Ovary (tissue), 3 donors: ENCODE measurements around the gene SLAMF7.

ENCODE experiments used
- EP300 ChIP-seq: sonication (generic); formaldehyde crosslinking; IDR thresholded peaks from one replicate; pipeline ENCODE4 v1.6.1; 2017; ENCODE audit warnings: antibody characterized with exemption
- POLR2A ChIP-seq: fragments of 450-650 bp; IDR thresholded peaks from one replicate; pipeline ENCODE4 v1.6.1; 2017; ENCODE audit warnings: antibody characterized with exemption, mild to moderate bottlenecking, moderate library complexity
- TF ChIP-seq, protein P1 (sequence below), 3 donors: fragments of 450-650 bp in 2 of 3; fragments of 200-600 bp in 1 of 3; IDR thresholded peaks; one replicate each; pipeline versions ENCODE4 v1.5.1 to v1.8.0; 2016 to 2022; ENCODE audit warnings: antibody characterized with exemption in 3 of 3, mild to moderate bottlenecking in 1 of 3
- donor health status: DM: no; HTN: no; CAD: no.

DNA sequence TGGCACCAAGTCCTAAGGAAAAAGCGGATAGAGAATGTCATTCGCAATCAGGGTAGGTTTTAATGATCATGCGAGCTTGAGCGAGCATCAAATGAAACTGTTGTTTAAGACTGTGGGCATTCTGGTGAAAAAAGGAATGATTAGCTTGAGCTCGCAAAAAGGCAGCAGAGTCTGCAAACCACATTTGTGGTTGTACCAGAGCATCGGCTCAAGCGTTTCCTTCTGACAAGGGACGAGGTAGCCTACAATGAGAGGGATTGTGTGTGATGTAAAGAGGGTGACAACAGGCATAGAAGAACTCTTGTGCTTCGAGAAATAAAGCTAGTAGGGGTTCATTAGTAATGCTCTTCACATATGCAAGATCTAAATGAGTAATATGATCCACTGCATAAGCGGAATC, 16.3 kb upstream of the SLAMF7 start:
- TF ChIP-seq POLR2A: no peak
- no peak for TF ChIP-seq EP300
- TF ChIP-seq, protein P1, sequence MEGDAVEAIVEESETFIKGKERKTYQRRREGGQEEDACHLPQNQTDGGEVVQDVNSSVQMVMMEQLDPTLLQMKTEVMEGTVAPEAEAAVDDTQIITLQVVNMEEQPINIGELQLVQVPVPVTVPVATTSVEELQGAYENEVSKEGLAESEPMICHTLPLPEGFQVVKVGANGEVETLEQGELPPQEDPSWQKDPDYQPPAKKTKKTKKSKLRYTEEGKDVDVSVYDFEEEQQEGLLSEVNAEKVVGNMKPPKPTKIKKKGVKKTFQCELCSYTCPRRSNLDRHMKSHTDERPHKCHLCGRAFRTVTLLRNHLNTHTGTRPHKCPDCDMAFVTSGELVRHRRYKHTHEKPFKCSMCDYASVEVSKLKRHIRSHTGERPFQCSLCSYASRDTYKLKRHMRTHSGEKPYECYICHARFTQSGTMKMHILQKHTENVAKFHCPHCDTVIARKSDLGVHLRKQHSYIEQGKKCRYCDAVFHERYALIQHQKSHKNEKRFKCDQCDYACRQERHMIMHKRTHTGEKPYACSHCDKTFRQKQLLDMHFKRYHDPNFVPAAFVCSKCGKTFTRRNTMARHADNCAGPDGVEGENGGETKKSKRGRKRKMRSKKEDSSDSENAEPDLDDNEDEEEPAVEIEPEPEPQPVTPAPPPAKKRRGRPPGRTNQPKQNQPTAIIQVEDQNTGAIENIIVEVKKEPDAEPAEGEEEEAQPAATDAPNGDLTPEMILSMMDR (IDR thresholded peaks at IDR 0.05): no peak
